Measurements from ENCODE around the gene LY86.

The LY86 gene

GRCh38 chr6:6570929-6571671 is 17.4 kb upstream of the LY86 start:
- no peak for DNase-seq

DNA sequence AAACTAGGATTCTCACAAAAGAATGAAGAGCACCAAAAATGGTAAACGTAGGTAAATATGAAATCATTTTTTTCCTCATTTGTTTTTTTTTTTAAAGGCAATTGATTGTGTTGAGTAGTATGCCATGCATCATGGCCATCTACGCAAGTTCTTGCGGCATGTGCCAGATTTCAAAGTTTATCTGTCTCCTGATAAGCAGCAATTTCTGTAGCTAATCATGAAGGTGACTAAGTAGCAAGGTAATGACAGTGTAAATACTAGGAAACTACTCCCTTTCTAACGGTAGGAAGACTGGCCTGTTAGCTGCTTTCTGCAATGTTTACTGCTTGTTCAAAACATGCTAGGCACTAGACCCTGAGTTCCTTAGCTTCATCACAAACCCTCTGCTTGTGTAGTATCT is 13.4 kb upstream of the LY86 start:
- no peak for DNase-seq

GRCh38 chr6:6577735-6578134 is 10.8 kb upstream of the LY86 start:
- DNase-seq, result no peak

DNA sequence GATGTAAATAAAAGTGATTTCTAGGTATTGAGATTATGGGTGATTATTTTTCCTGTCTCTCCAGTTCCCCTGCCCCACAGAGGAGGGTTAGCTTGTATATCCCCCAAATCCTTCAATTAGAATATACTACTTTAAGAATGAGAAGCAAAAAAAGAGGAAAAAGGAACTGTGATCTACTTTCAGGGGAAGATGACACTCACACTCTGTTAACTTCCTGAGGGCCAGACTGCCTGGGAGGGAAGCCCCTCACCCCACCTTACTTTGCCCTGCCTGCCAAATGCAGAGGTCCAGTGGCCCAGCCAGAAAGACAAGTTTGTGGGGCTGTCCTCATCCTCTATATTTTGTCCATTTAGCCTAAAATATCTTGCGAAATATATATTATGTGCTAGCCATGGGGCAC is 9.2 kb upstream of the LY86 start:
- DNase-seq, result no peak

- no peak for DNase-seq
Measured at GRCh38 chr6:6580225-6580856, 8.2 kb upstream of the LY86 start.

DNA sequence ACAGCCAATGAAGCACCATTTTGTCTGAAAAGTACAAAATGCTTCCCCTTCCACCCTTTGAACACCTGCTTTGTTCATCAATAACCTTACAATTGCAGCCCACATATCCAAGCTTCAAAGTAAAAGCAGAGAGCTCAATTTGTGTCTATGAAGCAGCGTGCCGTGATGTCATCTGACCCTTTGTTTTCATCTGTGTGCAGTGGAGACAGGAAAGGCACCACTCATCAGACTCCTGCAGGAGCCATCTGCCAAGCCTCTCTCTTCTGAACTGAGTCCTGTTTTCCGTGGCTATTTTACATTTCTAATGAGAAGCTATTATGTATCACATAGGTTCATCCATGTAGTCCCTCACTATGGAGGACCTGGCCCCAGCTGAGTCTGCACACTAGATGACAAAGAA is 7.5 kb upstream of the LY86 start:
- DNase-seq, result no peak

- DNase-seq, result no peak
Measured at GRCh38 chr6:6582131-6582530, 6.4 kb upstream of the LY86 start.

DNA sequence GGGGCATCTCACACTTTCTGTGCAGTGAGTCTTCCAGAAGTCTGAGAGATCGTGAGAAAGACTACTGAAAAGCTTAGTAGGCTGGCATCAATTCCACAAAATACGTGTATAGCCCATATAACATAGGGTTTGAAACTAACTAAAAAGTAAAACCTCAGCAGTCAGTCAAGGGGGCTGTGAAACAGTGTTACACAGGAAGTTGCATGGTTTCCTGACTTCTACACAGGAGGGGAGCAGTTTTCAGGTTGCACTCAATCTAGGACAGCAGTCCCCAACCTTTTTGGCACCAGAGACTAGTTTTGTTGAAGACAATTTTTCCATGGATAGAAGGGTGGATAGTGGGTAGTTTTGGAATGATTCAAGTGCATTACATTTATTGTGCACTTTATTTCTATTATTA is 4.7 kb upstream of the LY86 start:
- no peak for DNase-seq

GRCh38 chr6:6584310-6585002 is 4.1 kb upstream of the LY86 start:
- DNase-seq, result no peak

DNA sequence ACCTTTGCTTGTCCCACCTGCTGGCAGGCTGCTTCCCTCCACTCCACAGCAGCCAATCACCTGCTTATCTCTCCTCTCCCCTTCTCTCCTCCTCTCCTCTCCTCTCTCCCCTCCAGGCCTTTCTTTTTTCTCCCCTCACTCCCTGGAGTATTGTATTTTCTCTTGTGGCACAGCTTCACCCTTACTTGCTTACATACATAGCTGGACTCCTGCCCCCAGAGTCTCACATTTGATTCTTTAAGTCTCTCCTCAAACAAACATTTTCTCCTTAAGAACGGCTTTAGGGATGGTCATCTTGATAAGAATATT is 3.6 kb upstream of the LY86 start:
- no peak for DNase-seq

GRCh38 chr6:6586167-6586566 is 2.4 kb upstream of the LY86 start:
- no peak for DNase-seq

DNA sequence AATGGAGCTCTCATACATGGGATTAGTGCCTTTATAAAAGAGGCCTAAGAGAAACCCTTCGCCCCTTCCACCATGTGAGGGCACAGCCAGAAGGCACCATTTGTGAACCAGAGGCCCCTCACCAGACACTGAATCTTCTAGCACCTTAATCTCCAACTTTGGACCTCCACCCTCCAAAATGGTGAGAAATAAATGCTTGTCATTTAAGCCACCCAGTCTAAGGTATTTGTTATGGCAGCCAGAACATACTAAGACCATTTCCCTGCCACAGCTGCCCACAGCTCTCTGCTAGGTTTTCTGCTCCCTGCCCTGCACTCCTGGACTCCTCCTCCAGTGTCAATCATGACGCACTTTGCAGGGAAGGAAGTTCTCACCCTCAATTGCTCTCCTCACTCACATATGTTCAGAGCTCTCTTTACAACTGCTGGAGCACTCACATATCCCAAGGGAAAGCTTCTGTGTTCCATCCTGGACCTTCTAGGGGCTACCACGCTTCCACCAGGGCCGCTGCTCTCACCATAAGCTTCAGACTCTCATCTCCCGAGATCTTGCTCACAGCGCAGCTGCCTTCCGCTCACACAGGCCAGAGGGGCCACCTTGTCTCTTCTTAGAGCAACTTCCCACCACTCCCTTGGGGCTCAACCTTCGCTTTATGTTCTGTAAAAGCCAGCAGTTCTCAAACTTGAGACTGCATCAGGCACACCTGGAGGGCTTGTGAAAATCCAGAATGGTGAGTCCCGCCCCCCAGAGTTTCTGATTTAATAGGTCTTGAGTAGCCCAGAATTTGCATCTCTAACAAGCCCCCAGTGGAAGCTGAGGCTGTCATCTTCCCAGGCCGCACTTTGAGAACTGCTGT is 1.6 kb upstream of the LY86 start:
- no peak for DNase-seq

DNA sequence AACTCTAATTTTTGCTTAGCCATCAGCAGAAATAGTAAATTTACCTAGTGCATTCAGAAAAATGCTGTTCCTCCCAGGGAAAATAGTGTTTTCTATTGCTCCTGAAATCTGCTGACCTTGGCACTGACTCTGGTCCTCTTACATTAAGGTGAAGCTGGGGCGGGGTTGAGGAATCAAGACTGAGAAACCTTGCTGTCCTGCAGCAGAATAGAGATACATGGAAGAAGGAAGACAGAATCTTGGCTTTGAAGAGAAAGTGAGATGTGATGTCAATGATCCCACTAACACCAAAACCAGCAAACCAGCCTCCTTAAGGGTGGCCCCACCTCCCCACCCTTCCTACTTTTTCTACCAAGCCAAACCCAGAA is 840 bp upstream of the LY86 start:
- DNase-seq, result no peak

- no peak for DNase-seq
Measured at GRCh38 chr6:6588924-6589709, 597 bp downstream of the LY86 start.

DNA sequence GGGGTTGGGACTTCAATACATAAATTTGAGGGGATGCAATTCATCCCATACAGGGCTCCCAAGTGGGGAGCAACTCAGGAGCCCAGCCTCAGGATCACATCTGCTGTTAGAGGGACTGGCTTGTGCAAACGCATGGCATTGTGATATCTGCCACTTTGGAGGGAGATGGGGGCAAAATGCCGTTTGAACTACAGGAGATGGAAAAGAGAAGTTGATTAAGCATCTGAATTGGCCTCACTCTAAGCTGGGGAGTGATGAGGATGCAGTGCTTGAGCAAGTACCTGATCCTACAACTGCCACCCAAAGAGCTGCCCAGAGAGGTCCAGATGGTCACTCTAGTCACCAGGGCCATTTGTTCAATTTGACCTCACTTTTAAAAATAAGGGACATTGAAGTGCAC is 2.0 kb downstream of the LY86 start:
- DNase-seq, result no peak

GRCh38 chr6:6591778-6592465 is 3.4 kb downstream of the LY86 start:
- no peak for DNase-seq

- no peak for DNase-seq
Measured at GRCh38 chr6:6592826-6593475, 4.4 kb downstream of the LY86 start.

GRCh38 chr6:6593867-6594468 is 5.4 kb downstream of the LY86 start:
- DNase-seq, result no peak

GRCh38 chr6:6595025-6595424 is 6.5 kb downstream of the LY86 start:
- no peak for DNase-seq

GRCh38 chr6:6595952-6596351 is 7.4 kb downstream of the LY86 start:
- no peak for DNase-seq

All from activated gamma-delta T cell (primary cell).